Measurements from ENCODE around the gene SP4. TPM values are rescaled to one million over a fixed set of nuclear protein-coding genes. Genes with fewer than 3 reads are reported as not detected.

SP4 gene
- total and polyA plus RNA-seq, 2 of the 4 experiments (the other 2 are of a cell fraction): 0.97 to 5.9 TPM

DNA sequence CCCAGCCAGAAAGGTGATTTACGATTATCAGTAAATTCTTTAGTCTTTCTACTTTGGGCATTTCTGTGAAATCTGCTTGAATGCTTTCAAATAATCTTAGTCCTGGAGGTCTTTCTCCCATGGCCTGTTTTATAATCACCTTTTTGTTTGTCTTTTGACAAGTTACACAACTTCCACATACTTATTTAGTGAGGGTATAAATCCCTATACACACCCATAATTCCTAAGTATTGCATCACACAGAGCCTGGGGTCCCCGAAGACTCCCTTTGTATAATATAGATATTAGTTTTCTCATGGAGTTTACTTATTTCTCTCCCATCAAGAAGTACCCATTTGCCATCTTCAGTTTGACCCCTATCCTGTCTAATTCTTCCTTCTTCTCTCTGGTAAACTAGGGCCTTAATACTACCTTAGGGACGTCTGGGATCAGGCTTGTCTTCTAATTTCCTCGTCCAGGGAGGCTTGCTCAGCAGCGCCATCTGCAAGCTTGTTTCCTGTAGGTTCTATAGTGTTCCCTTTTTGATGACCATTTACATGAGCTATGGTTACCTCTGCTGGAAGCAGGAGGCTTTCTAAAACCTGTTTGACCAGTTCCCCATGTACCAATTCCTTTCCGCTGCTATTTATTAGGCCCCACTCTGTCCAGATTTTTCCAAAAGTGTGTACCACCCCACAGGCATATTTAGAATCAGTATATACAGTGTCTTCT lies 123.1 kb downstream of the SP4 start:
- Histone ChIP-seq H3K14ac (replicated peaks; ENCODE audit: low read depth, low read length) (no peak overlapping the region), H3K18ac (ENCODE audit: low read depth, low read length) (no peak overlapping the region), H2AK5ac (ENCODE audit: low read depth, low read length) (no peak overlapping the region), H2BK120ac (ENCODE audit: low read depth, low read length) (no peak overlapping the region), H2BK15ac (ENCODE audit: low read depth, low read length) (no peak overlapping the region), H3K4me1 (ENCODE audit: control insufficient read depth, insufficient read depth, low read length) (no peaks in the 10 kb centered on the region), H2AK9ac (replicated peaks; ENCODE audit: low read depth, low read length, poor library complexity) (no peak overlapping the region), H3K4me3 (ENCODE audit: insufficient read depth, low read depth, low read length) (no peak overlapping the region), H4K91ac (ENCODE audit: insufficient read depth, low read depth, low read length) (no peak overlapping the region), H2BK20ac (ENCODE audit: low read depth, low read length) (no peak overlapping the region), H3K9ac (ENCODE audit: low read depth, low read length) (no peak overlapping the region), H4K8ac (ENCODE audit: low read depth in 2 of 2, low read length in 2 of 2) (no peak overlapping the region), H4K20me1 (ENCODE audit: insufficient read depth, low read length) (no peaks in the 10 kb centered on the region), H3K36me3 (ENCODE audit: control insufficient read depth, insufficient read depth, low read length) (no peaks in the 10 kb centered on the region), H3K56ac (ENCODE audit: extremely low read depth, insufficient read depth, low read length) (no peak overlapping the region), H3K4me2 (ENCODE audit: low read depth, low read length) (no peak overlapping the region), H2BK5ac (ENCODE audit: low read depth, low read length, poor library complexity, severe bottlenecking) (no peak overlapping the region), H3K79me1 (ENCODE audit: low read depth in 1 of 2, low read length in 2 of 2) (no peaks in the 10 kb centered on the region), H3K27me3 (ENCODE audit: control insufficient read depth, insufficient read depth, low read length) (no peaks in the 10 kb centered on the region), H4K5ac (ENCODE audit: low read depth, low read length) (no peak overlapping the region), H3K4ac (ENCODE audit: low read depth, low read length) (no peak overlapping the region), H3K9me3 (ENCODE audit: control insufficient read depth, insufficient read depth, low read length) (no peaks in the 10 kb centered on the region; the same call in 1 of the 2 replicates), H2AFZ (replicated peaks; ENCODE audit: low read length, poor library complexity) (no peak overlapping the region), H3K23ac (ENCODE audit: low read depth, low read length) (no peak overlapping the region), H3K9me1 (ENCODE audit: insufficient read depth, low read length) (no peaks in the 10 kb centered on the region), H3K27ac (ENCODE audit: insufficient read depth, low read length) (no peak overlapping the region)
- intact Hi-C loops (cut with micrococcal nuclease) (no loop called here), dilution Hi-C loops (cut with HindIII; ENCODE audit: low sequenced_read_pairs, unreplicated experiment) (no loop called here), in situ Hi-C loops (cut with MboI; ENCODE audit: low sequenced_read_pairs) (no loop called here)
- no peak for DNase-seq
- ChIA-PET CTCF (no interaction called here), POLR2A (ENCODE audit: unreplicated experiment) (no interaction called here)
- no peak for ATAC-seq (ENCODE audit: low read depth)
- TF ChIP-seq SMC3 (IDR thresholded peaks at IDR 0.05; ENCODE audit: low read depth, low read length) (no peak), RFX5 (IDR thresholded peaks at IDR 0.05; ENCODE audit: low read depth, low read length) (no peak), CTCF (conservative IDR thresholded peaks at IDR 0.05; ENCODE audit: low read depth, low read length) (no peak), CHD1 (IDR thresholded peaks at IDR 0.05; ENCODE audit: low read depth, low read length) (no peak), ELK1 (IDR thresholded peaks at IDR 0.05; ENCODE audit: borderline replicate concordance, low read depth, low read length) (no peak), MXI1 (IDR thresholded peaks at IDR 0.05; ENCODE audit: borderline replicate concordance, low read depth, low read length) (no peak), FOS (IDR thresholded peaks at IDR 0.05; ENCODE audit: low read depth, low read length) (no peak), NFE2L2 (IDR thresholded peaks at IDR 0.05; ENCODE audit: low read depth, low read length) (no peak), RCOR1 (IDR thresholded peaks at IDR 0.05; ENCODE audit: insufficient replicate concordance, low read length) (no peak), POLR2A (IDR thresholded peaks at IDR 0.05; ENCODE audit: low read depth, low read length) (no peak), MAFK (IDR thresholded peaks at IDR 0.05; ENCODE audit: low read depth, low read length) (no peak), USF2 (IDR thresholded peaks at IDR 0.05; ENCODE audit: low read depth, low read length) (no peak), CEBPB (IDR thresholded peaks at IDR 0.05; ENCODE audit: low read depth, low read length) (no peak), RAD21 (IDR thresholded peaks at IDR 0.05; ENCODE audit: low read length) (no peak), BHLHE40 (IDR thresholded peaks at IDR 0.05; ENCODE audit: low read depth, low read length) (no peak), MAZ (IDR thresholded peaks at IDR 0.05; ENCODE audit: borderline replicate concordance, low read depth, low read length) (no peak)
- BruUV-seq (replicated peaks): no TSS peak
- WGBS, 2 experiments (ENCODE audit: extremely low coverage in 2 of 2, insufficient read length in 1 of 2): no CpG with 5 or more reads among the region's 6 CpGs
